ENCODE results near the gene NTRK2.

- TF ChIP-seq CTCF (conservative IDR thresholded peaks at IDR 0.05; ENCODE audit: low read length): no peak
- TF ChIP-seq EZH2phosphoT487 (IDR thresholded peaks at IDR 0.05; ENCODE audit: borderline replicate concordance): no peak
Measured at GRCh38 chr9:84925225-84925872, 255.8 kb downstream of the NTRK2 start.

Data from Loucy (cell line).